Measurements from ENCODE around the gene SATB2.

The SATB2 gene

GRCh38 chr2:199457147-199458008, at the start of gene SATB2:
TSS of gene SATB2 (minus strand) at chr2:199457939. CDS start at chr2:199456037, 1,902 bp downstream.
- no peak for DNase-seq (ENCODE audit: low read depth)

GRCh38 chr2:199505755-199506403, 48.1 kb upstream of the SATB2 start:
- DNase-seq (ENCODE audit: low read depth) = no peak

GRCh38 chr2:199503148-199503547, 45.4 kb upstream of the SATB2 start:
- no peak for DNase-seq (ENCODE audit: low read depth)

- DNase-seq (ENCODE audit: low read depth) = no peak
Observed at GRCh38 chr2:199499005-199499404, 41.3 kb upstream of the SATB2 start.

GRCh38 chr2:199495147-199495546, 37.4 kb upstream of the SATB2 start:
- no peak for DNase-seq (ENCODE audit: low read depth)

GRCh38 chr2:199490049-199490448, 32.3 kb upstream of the SATB2 start:
- no peak for DNase-seq (ENCODE audit: low read depth)

- DNase-seq (ENCODE audit: low read depth) = no peak
Observed at GRCh38 chr2:199488772-199489400, 31.1 kb upstream of the SATB2 start.

- DNase-seq (ENCODE audit: low read depth) = no peak
Observed at GRCh38 chr2:199485732-199486335, 28.1 kb upstream of the SATB2 start.

- no peak for DNase-seq (ENCODE audit: low read depth)
Observed at GRCh38 chr2:199484927-199485326, 27.2 kb upstream of the SATB2 start.

- no peak for DNase-seq (ENCODE audit: low read depth)
Observed at GRCh38 chr2:199480966-199481365, 23.2 kb upstream of the SATB2 start.

GRCh38 chr2:199477277-199477834, 19.6 kb upstream of the SATB2 start:
- DNase-seq (ENCODE audit: low read depth) = no peak

- DNase-seq (ENCODE audit: low read depth) = no peak
Observed at GRCh38 chr2:199471443-199472057, 13.8 kb upstream of the SATB2 start.

- DNase-seq (ENCODE audit: low read depth) = no peak
Observed at GRCh38 chr2:199470672-199471442, 13.1 kb upstream of the SATB2 start.

- DNase-seq (ENCODE audit: low read depth) = no peak
Observed at GRCh38 chr2:199470361-199470671, 12.6 kb upstream of the SATB2 start.

GRCh38 chr2:199469514-199470360, 12.0 kb upstream of the SATB2 start:
- no peak for DNase-seq (ENCODE audit: low read depth)

GRCh38 chr2:199468561-199469513, 11.1 kb upstream of the SATB2 start:
- no peak for DNase-seq (ENCODE audit: low read depth)

GRCh38 chr2:199467066-199467822, 9.5 kb upstream of the SATB2 start:
- no peak for DNase-seq (ENCODE audit: low read depth)

GRCh38 chr2:199466692-199467065, 8.9 kb upstream of the SATB2 start:
- no peak for DNase-seq (ENCODE audit: low read depth)

Data from T-helper 22 cell (primary cell).